K562 (cell line): ENCODE measurements around the gene PHF21B. TPM values are rescaled to one million over a fixed set of nuclear protein-coding genes. Genes with fewer than 3 reads are reported as not detected.

Experiments
- ATAC-seq: fragments of 200-7000 bp; cut with Tn5 transposase; 3 replicates; pipeline ENCODE4 v1.9.1; 2020; ENCODE audit warnings: moderate library complexity
- BruUV-seq: library from RNA; stranded (reverse); fragments of 400-500 nt; replicated peaks from 2 replicates; lab custom pipeline; 2021; lab: Mats Ljungman, UMichigan
- CTCF ChIA-PET: fragments of 300-600 bp; formaldehyde crosslinking; extraction: SDS; loops from one replicate; lab custom pipeline; 2021; ENCODE audit warnings: low intra/inter-chr PET ratio; lab: Yijun Ruan, JAX
- POLR2A ChIA-PET: fragments of 300-600, 350-650 bp; sonication (Branson Sonifier 250); formaldehyde crosslinking; extraction: SDS; loops from one replicate; lab custom pipeline; 2021; ENCODE audit warnings: antibody characterized with exemption, inconsistent platforms; lab: Yijun Ruan, JAX
- DNase-seq, 4 experiments: peaks; one replicate each; pipeline versions ENCODE4 v3.0.0 to v3.0.0-alpha.2; 2011 to 2018; ENCODE audit warnings: low spot score in 3 of 4, mixed read lengths in 3 of 4; ENCODE audit errors: extremely low read depth in 1 of 4
- FAIRE-seq: peaks from 2 replicates; lab custom pipeline; 2011; peaks lifted over from hg19 to GRCh38; lab: Jason Lieb, UNC
- H2AFZ ChIP-seq: 2 replicates; pipeline ENCODE4 v1.6.0; 2011; ENCODE audit warnings: low read depth, low read length, control low read depth, inconsistent platforms
- H3K27ac ChIP-seq: fragments of 200-600 bp; 3 replicates; pipeline ENCODE4 v1.8.0; 2011; ENCODE audit warnings: low read depth, mild to moderate bottlenecking, control low read depth, inconsistent platforms, low read length, moderate library complexity, mixed read lengths; ENCODE audit errors: extremely low read depth
- H3K27me3 ChIP-seq, 2 experiments: fragments of 300-600 bp in 1 of 2; 2 replicates in 1 of 2; 3 replicates in 1 of 2; pipeline versions ENCODE4 v1.6.0 to v1.8.0; 2011; ENCODE audit warnings: inconsistent platforms in 2 of 2, low read length in 2 of 2, mild to moderate bottlenecking in 1 of 2, mixed read lengths in 1 of 2, moderate library complexity in 1 of 2; ENCODE audit not compliant: control insufficient read depth in 2 of 2, insufficient read depth in 2 of 2
- H3K36me3 ChIP-seq: fragments of 300-600 bp; 3 replicates; pipeline ENCODE4 v1.8.0; 2011; ENCODE audit warnings: mild to moderate bottlenecking, low read length, inconsistent platforms; ENCODE audit not compliant: control insufficient read depth, insufficient read depth
- H3K4me1 ChIP-seq, 2 experiments: fragments of 200-600 bp in 1 of 2; replicated peaks in 1 of 2; 2 replicates in 1 of 2; 3 replicates in 1 of 2; pipeline versions ENCODE4 v1.5.1 to v1.8.0; 2011; ENCODE audit warnings: inconsistent platforms in 2 of 2, low read length in 2 of 2, mild to moderate bottlenecking in 1 of 2, mixed read lengths in 1 of 2, moderate library complexity in 1 of 2; ENCODE audit not compliant: control insufficient read depth in 2 of 2, insufficient read depth in 2 of 2
- H3K4me2 ChIP-seq: 2 replicates; pipeline ENCODE4 v1.6.1; 2011; ENCODE audit warnings: low read length, control low read depth, inconsistent platforms, mixed read lengths; ENCODE audit not compliant: insufficient read depth
- H3K4me3 ChIP-seq: fragments of 200-600 bp; sonication (generic), shearing (Covaris generic); 2 replicates; pipeline ENCODE4 v1.5.1; 2016; ENCODE audit warnings: control low read depth, inconsistent platforms
- H3K79me2 ChIP-seq: fragments of 200-600 bp; 3 replicates; pipeline ENCODE4 v1.8.0; 2011; ENCODE audit warnings: low read length, inconsistent platforms; ENCODE audit not compliant: control insufficient read depth, insufficient read depth
- H3K9ac ChIP-seq, 2 experiments: 2 replicates each; pipeline versions ENCODE4 v1.6.0 to v1.6.1; 2011; ENCODE audit warnings: low read depth in 2 of 2, low read length in 2 of 2, control low read depth in 1 of 2, inconsistent platforms in 1 of 2, mild to moderate bottlenecking in 1 of 2, mixed read lengths in 1 of 2; ENCODE audit not compliant: insufficient read depth in 1 of 2
- H3K9me1 ChIP-seq: one replicate; pipeline ENCODE4 v1.6.0; 2011; ENCODE audit warnings: inconsistent platforms, mild to moderate bottlenecking, low read length, moderate library complexity; ENCODE audit not compliant: control insufficient read depth, insufficient read depth
- H3K9me3 ChIP-seq: replicated peaks from 2 replicates; pipeline ENCODE4 v1.5.1; 2011; ENCODE audit warnings: low read depth, low read length, inconsistent platforms; ENCODE audit not compliant: control insufficient read depth, insufficient read depth
- H4K20me1 ChIP-seq: replicated peaks from 2 replicates; pipeline ENCODE4 v1.6.1; 2011; ENCODE audit warnings: low read length, inconsistent platforms, mixed read lengths; ENCODE audit not compliant: control insufficient read depth, insufficient read depth
- BRF1 ChIP-seq: IDR thresholded peaks from 3 replicates; pipeline ENCODE4 v1.6.1; 2011; ENCODE audit warnings: borderline replicate concordance, mild to moderate bottlenecking; ENCODE audit not compliant: insufficient read length; ENCODE audit errors: extremely low read depth
- ZNF311 ChIP-seq: fragments of 250-450 bp; sonication (Bioruptor Pico); IDR thresholded peaks from 2 replicates; pipeline ENCODE4 v1.4.0; 2020; ENCODE audit warnings: mild to moderate bottlenecking, moderate library complexity
- ZNF318 ChIP-seq, 2 experiments: fragments of 450-650 bp; IDR thresholded peaks; 2 replicates each; pipeline ENCODE4 v1.6.1; 2016; ENCODE audit warnings: mild to moderate bottlenecking in 2 of 2, borderline replicate concordance in 1 of 2, low read depth in 1 of 2, moderate library complexity in 1 of 2
- WGBS: fragments of 100-300 bp; shearing (Covaris generic); methylation state at CpG from one replicate; pipeline ENCODE4 v1.1.6; 2016; ENCODE audit warnings: low coverage, mixed read lengths; ENCODE audit not compliant: insufficient coverage; ENCODE audit errors: missing lambda C conversion rate; 5-methylcytosine and 5-hydroxymethylcytosine counted together
- in situ Hi-C: fragments of 300-500 bp; cut with MboI; formaldehyde crosslinking; loops from 4 replicates; pipeline ENCODE4 v1.15.0; 2018; ENCODE audit warnings: inconsistent platforms, mixed read lengths
- intact Hi-C: fragments of 100-400 bp; cut with micrococcal nuclease; formaldehyde crosslinking; loops from 2 replicates; pipeline ENCODE4 v1.14.2; 2022
- polyA plus RNA-seq, 8 experiments: library from polyadenylated mRNA; depleted of rRNA in 4 of 8; stranded (reverse) in 5 of 8; unstranded in 3 of 8; fragments of >200 nt; fragmentation: Nextera tagmentation in 2 of 8; fragmentation: Illumina TruSeq in 1 of 8; extraction: Ambion mirVana in 2 of 8; extraction: Trizol in 1 of 8; gene quantifications; 2 replicates each; pipeline versions ENCODE4 v1.2.1 to v1.2.3, GENCODE V29; 2011 to 2014; ENCODE audit warnings: inconsistent platforms in 1 of 8, missing spikeins in 1 of 8
- total RNA-seq, 7 experiments: library from RNA; depleted of rRNA in 6 of 7; stranded (reverse); fragments of >200 nt in 6 of 7; fragmentation: Illumina TruSeq in 2 of 7; extraction: Trizol in 2 of 7; gene quantifications; 2 replicates each; pipeline versions ENCODE4 v1.2.1 to v1.2.3, GENCODE V29; 2011 to 2021; ENCODE audit warnings: low replicate concordance in 1 of 7
- TF ChIP-seq, protein P1 (sequence below): fragments of 450-650 bp; IDR thresholded peaks from 2 replicates; pipeline ENCODE4 v1.6.1; 2016; ENCODE audit warnings: missing biosample characterization, missing genetic modification characterization

PHF21B gene
- total and polyA plus RNA-seq, 9 of the 15 experiments (the other 6 are each of a cell fraction or from before 2014, with no cell fraction given) = 0.04 TPM; not detected in 8

- intact Hi-C loops = no loop called here
- H3K9me1 ChIP-seq = no peaks in the 10 kb centered on the region
- TF ChIP-seq ZNF318 (IDR thresholded peaks at IDR 0.05; ENCODE audit: borderline replicate concordance in 1 of 2, low read depth in 1 of 2) (no peak), ZNF311 (CRISPR knock-in tag) (no peak), BRF1 (no peak)
- TF ChIP-seq, protein P1, sequence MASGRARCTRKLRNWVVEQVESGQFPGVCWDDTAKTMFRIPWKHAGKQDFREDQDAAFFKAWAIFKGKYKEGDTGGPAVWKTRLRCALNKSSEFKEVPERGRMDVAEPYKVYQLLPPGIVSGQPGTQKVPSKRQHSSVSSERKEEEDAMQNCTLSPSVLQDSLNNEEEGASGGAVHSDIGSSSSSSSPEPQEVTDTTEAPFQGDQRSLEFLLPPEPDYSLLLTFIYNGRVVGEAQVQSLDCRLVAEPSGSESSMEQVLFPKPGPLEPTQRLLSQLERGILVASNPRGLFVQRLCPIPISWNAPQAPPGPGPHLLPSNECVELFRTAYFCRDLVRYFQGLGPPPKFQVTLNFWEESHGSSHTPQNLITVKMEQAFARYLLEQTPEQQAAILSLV (tag) = no peak
- H3K79me2 ChIP-seq = no peaks in the 10 kb centered on the region
- H3K4me2 ChIP-seq = no peak overlapping the region
- ChIA-PET POLR2A (no interaction called here), CTCF (no interaction called here)
- H3K9ac ChIP-seq = no peak overlapping the region
- in situ Hi-C loops = no loop called here
- peaks cover 4% of the 10 kb centered on the region; the same call in 1 of the 2 replicates for H4K20me1 ChIP-seq
- H3K4me3 ChIP-seq = no peak overlapping the region
- no peaks in the 10 kb centered on the region for H3K9me3 ChIP-seq
- no peak overlapping the region for H3K27ac ChIP-seq
- no peak for ATAC-seq
- no peaks in the 10 kb centered on the region for H3K36me3 ChIP-seq
- no peak for FAIRE-seq
- WGBS = 0% methylated on average over 16 of the region's 20 CpGs
- peaks cover 2 to 38% of the 10 kb centered on the region in 2 experiments; a peak in 4 of 5 replicates for H3K27me3 ChIP-seq
- no peaks in the 10 kb centered on the region for H3K4me1 ChIP-seq
- no peak for DNase-seq
- no TSS peak for BruUV-seq
- no peak overlapping the region for H2AFZ ChIP-seq
These were observed 64.8 kb downstream of the PHF21B start for GRCh38 chr22:44944883-44945601.
